ENCODE measurements around the gene KCNIP4.
"Not testable (repeated sequence)": the region's sequence is repeated elsewhere in the genome, so short reads cannot be mapped to it uniquely, and the experiment has no call there.

Gene KCNIP4

GRCh38 chr4:20847124-20847747 lies 1101.3 kb downstream of the KCNIP4 start:
- no peak for DNase-seq (ENCODE audit: low read depth)

- DNase-seq (ENCODE audit: low read depth) = no peak
These were observed 1104.3 kb downstream of the KCNIP4 start for GRCh38 chr4:20844311-20844710.

GRCh38 chr4:20840648-20841190 lies 1107.9 kb downstream of the KCNIP4 start:
- DNase-seq (ENCODE audit: low read depth) = peak; percentile 58

GRCh38 chr4:20839957-20840356 lies 1108.6 kb downstream of the KCNIP4 start:
- peak; percentile 83 for DNase-seq (ENCODE audit: low read depth)

GRCh38 chr4:20838476-20838875 lies 1110.1 kb downstream of the KCNIP4 start:
- DNase-seq (ENCODE audit: low read depth) = no peak

- DNase-seq (ENCODE audit: low read depth) = peak; percentile 11
These were observed 1115.7 kb downstream of the KCNIP4 start for GRCh38 chr4:20832826-20833225.

- DNase-seq (ENCODE audit: low read depth) = no peak
These were observed 1116.8 kb downstream of the KCNIP4 start for GRCh38 chr4:20831746-20832145.

GRCh38 chr4:20829617-20830357 lies 1118.8 kb downstream of the KCNIP4 start:
- no peak for DNase-seq (ENCODE audit: low read depth)

GRCh38 chr4:20825505-20825904 lies 1123.1 kb downstream of the KCNIP4 start:
- DNase-seq (ENCODE audit: low read depth) = no peak

GRCh38 chr4:20816287-20816686 lies 1132.3 kb downstream of the KCNIP4 start:
- no peak for DNase-seq (ENCODE audit: low read depth)

- DNase-seq (ENCODE audit: low read depth) = no peak
These were observed 1134.9 kb downstream of the KCNIP4 start for GRCh38 chr4:20813700-20814099.

GRCh38 chr4:20809812-20810211 lies 1138.8 kb downstream of the KCNIP4 start:
- DNase-seq (ENCODE audit: low read depth) = no peak

GRCh38 chr4:20805716-20806115 lies 1142.9 kb downstream of the KCNIP4 start:
- no peak for DNase-seq (ENCODE audit: low read depth)

GRCh38 chr4:20787940-20788665 lies 1160.5 kb downstream of the KCNIP4 start:
- DNase-seq (ENCODE audit: low read depth) = no peak

- DNase-seq (ENCODE audit: low read depth) = not testable (repeated sequence)
These were observed 1165.4 kb downstream of the KCNIP4 start for GRCh38 chr4:20783134-20783533.

- no peak for DNase-seq (ENCODE audit: low read depth)
These were observed 1169.7 kb downstream of the KCNIP4 start for GRCh38 chr4:20778896-20779295.

GRCh38 chr4:20773144-20773997 lies 1175.2 kb downstream of the KCNIP4 start:
- DNase-seq (ENCODE audit: low read depth) = peak; percentile 39

- no peak for DNase-seq (ENCODE audit: low read depth)
These were observed 1184.1 kb downstream of the KCNIP4 start for GRCh38 chr4:20764366-20764992.

GRCh38 chr4:20761826-20762225 lies 1186.7 kb downstream of the KCNIP4 start:
- DNase-seq (ENCODE audit: low read depth) = no peak

- DNase-seq (ENCODE audit: low read depth) = no peak
These were observed 1187.2 kb downstream of the KCNIP4 start for GRCh38 chr4:20761382-20761781.

- no peak for DNase-seq (ENCODE audit: low read depth)
These were observed 1188.5 kb downstream of the KCNIP4 start for GRCh38 chr4:20760053-20760452.
